GM21529 (cell line): ENCODE results near the gene NUBP2.
A peak's percentile ranks its signal among the peaks of the same experiment; 100 is the strongest.

Source experiments
- ATAC-seq: cut with Tn5 transposase; IDR thresholded peaks from one replicate; pipeline ENCODE4 v1.9.1; 2021; ENCODE audit not compliant: unreplicated experiment

NUBP2 gene

GRCh38 chr16:1771864-1772361 is 10.8 kb upstream of the NUBP2 start:
- ATAC-seq, result no peak

GRCh38 chr16:1772362-1772907 is 10.3 kb upstream of the NUBP2 start, which contains the start of gene EME2:
TSS of gene EME2 (plus strand) at chr16:1772810. CDS start at chr16:1773228, 418 bp downstream.
- no peak for ATAC-seq

- no peak for ATAC-seq
These were observed 9.7 kb upstream of the NUBP2 start, which contains the start of gene MRPS34 for GRCh38 chr16:1772908-1773702. TSS of gene MRPS34 (minus strand) at chr16:1773134. CDS start at chr16:1773119, 15 bp downstream.

- no peak for ATAC-seq
These were observed 8.9 kb upstream of the NUBP2 start for GRCh38 chr16:1773703-1774447.

- no peak for ATAC-seq
These were observed 8.3 kb upstream of the NUBP2 start for GRCh38 chr16:1774448-1774780.

- no peak for ATAC-seq
These were observed 7.5 kb upstream of the NUBP2 start for GRCh38 chr16:1775006-1775845.

GRCh38 chr16:1775846-1776671 is 6.7 kb upstream of the NUBP2 start:
- ATAC-seq, result no peak

- no peak for ATAC-seq
These were observed 6.1 kb upstream of the NUBP2 start for GRCh38 chr16:1776672-1776955.

- no peak for ATAC-seq
These were observed 5.8 kb upstream of the NUBP2 start for GRCh38 chr16:1776991-1777374.

- ATAC-seq, result no peak
These were observed 5.2 kb upstream of the NUBP2 start for GRCh38 chr16:1777375-1778199.

GRCh38 chr16:1778200-1779179 is 4.3 kb upstream of the NUBP2 start:
- no peak for ATAC-seq

- ATAC-seq, result no peak
These were observed 3.5 kb upstream of the NUBP2 start for GRCh38 chr16:1779234-1779701.

- ATAC-seq, result no peak
These were observed 2.8 kb upstream of the NUBP2 start for GRCh38 chr16:1779741-1780676.

GRCh38 chr16:1780677-1781072 is 2.1 kb upstream of the NUBP2 start:
- no peak for ATAC-seq

- ATAC-seq, result no peak
These were observed 1.5 kb upstream of the NUBP2 start for GRCh38 chr16:1781254-1781653.

GRCh38 chr16:1781758-1782407 is 877 bp upstream of the NUBP2 start:
- ATAC-seq, result peak; percentile 5
